T-cell (primary cell): ENCODE results near the gene CD274. TPM values are rescaled to one million over a fixed set of nuclear protein-coding genes. Genes with fewer than 3 reads are reported as not detected.
"Not testable (repeated sequence)": the region's sequence is repeated elsewhere in the genome, so short reads cannot be mapped to it uniquely, and the experiment has no call there.

Experiments
- ATAC-seq, 4 experiments: fragments of 200-7000 bp in 3 of 4; fragments of 150-1000 bp in 1 of 4; cut with Tn5 transposase; replicated peaks in 1 of 4; 1 replicate in 3 of 4; 2 replicates in 1 of 4; pipeline ENCODE4 v1.10.0; 2021; ENCODE audit warnings: moderate library complexity in 3 of 4, mild to moderate bottlenecking in 2 of 4, moderate number of reproducible peaks in 1 of 4
- CTCF ChIA-PET, 2 donors: fragments of 300-600 bp; sonication (Branson Sonifier 250); formaldehyde crosslinking; loops; one replicate each; lab custom pipeline; 2022; ENCODE audit warnings: antibody characterized with exemption in 2 of 2; lab: Charles Lee
- POLR2A ChIA-PET, 2 donors: fragments of 300-600 bp; sonication (Branson Sonifier 250); formaldehyde crosslinking; loops; one replicate each; lab custom pipeline; 2022; ENCODE audit warnings: antibody characterized with exemption in 2 of 2; lab: Charles Lee
- DNase-seq, 35 experiments: peaks; one replicate each; pipeline versions ENCODE4 v3.0.0 to v3.0.0-alpha.2; 2013 to 2023
- H3K27ac ChIP-seq: one replicate; pipeline ENCODE4 v1.5.1; 2013; ENCODE audit warnings: low read length
- H3K27me3 ChIP-seq, 2 experiments: replicated peaks in 1 of 2; 1 replicate in 1 of 2; 2 replicates in 1 of 2; pipeline versions ENCODE4 v1.6.1 to v1.7.0; 2013; ENCODE audit warnings: low read length in 1 of 2, mixed read lengths in 1 of 2; ENCODE audit not compliant: control insufficient read depth in 2 of 2, insufficient read depth in 2 of 2; ENCODE audit errors: extremely low read depth in 1 of 2
- H3K36me3 ChIP-seq, 2 donors: 1 replicate in 1 of 2; 2 replicates in 1 of 2; pipeline versions ENCODE4 v1.6.1 to v1.7.0; 2013; ENCODE audit warnings: low read length in 1 of 2; ENCODE audit not compliant: control insufficient read depth in 2 of 2, insufficient read depth in 1 of 2; ENCODE audit errors: extremely low read depth in 1 of 2
- H3K4me1 ChIP-seq, 2 experiments: 1 replicate in 1 of 2; 2 replicates in 1 of 2; pipeline versions ENCODE4 v1.6.1 to v1.7.0; 2013; ENCODE audit warnings: low read length in 2 of 2, mixed read lengths in 1 of 2; ENCODE audit not compliant: insufficient read depth in 2 of 2, control insufficient read depth in 1 of 2; ENCODE audit errors: extremely low read depth in 1 of 2
- H3K4me3 ChIP-seq, 2 donors: 1 replicate in 1 of 2; 2 replicates in 1 of 2; pipeline versions ENCODE4 v1.5.1 to v1.7.0; 2013; ENCODE audit warnings: mild to moderate bottlenecking in 2 of 2, low read length in 1 of 2, moderate library complexity in 1 of 2; ENCODE audit not compliant: control insufficient read depth in 1 of 2; ENCODE audit errors: extremely low read depth in 1 of 2
- H3K9me3 ChIP-seq: 2 replicates; pipeline ENCODE4 v1.7.0; 2013
- H3K27ac Mint-ChIP-seq, 2 donors: one replicate each; pipeline ENCODE4 v1.8.0; 2020 to 2021; ENCODE audit warnings: mild to moderate bottlenecking in 2 of 2, mixed read lengths in 2 of 2
- H3K27me3 Mint-ChIP-seq, 2 donors: one replicate each; pipeline ENCODE4 v1.8.0; 2021 to 2022; ENCODE audit warnings: mixed read lengths in 2 of 2
- H3K36me3 Mint-ChIP-seq: one replicate; pipeline ENCODE4 v1.8.0; 2021; ENCODE audit warnings: mixed read lengths
- H3K4me1 Mint-ChIP-seq, 3 donors: one replicate each; pipeline ENCODE4 v1.8.0; 2020 to 2022; ENCODE audit warnings: mixed read lengths in 3 of 3, mild to moderate bottlenecking in 1 of 3
- H3K4me3 Mint-ChIP-seq, 3 donors: one replicate each; pipeline ENCODE4 v1.8.0; 2020 to 2022; ENCODE audit warnings: mild to moderate bottlenecking in 3 of 3, mixed read lengths in 3 of 3, moderate library complexity in 3 of 3
- H3K9me3 Mint-ChIP-seq, 3 donors: one replicate each; pipeline ENCODE4 v1.8.0; 2020 to 2022; ENCODE audit warnings: mixed read lengths in 3 of 3
- WGBS: methylation state at CpG from one replicate; pipeline ENCODE4 v1.1.5; 2013; ENCODE audit warnings: missing lambda C conversion rate; ENCODE audit not compliant: insufficient coverage; 5-methylcytosine and 5-hydroxymethylcytosine counted together
- total RNA-seq, 35 experiments: library from RNA in 6 of 35; stranded (reverse) in 6 of 35; fragments of 120-200 nt in 1 of 35; gene quantifications; one replicate each; pipeline versions ENCODE4 v1.2.1 to v1.2.4 and lab custom pipeline; 2013 to 2026

CD274 gene
- total RNA-seq, 5 donors from 2014 or later (not counting 1 experiment from before 2014, with no cell fraction given) = 6.6 to 11.4 (median 7.2) TPM

- WGBS = 100% methylated on average over 7 of the region's 10 CpGs
- H3K9me3 ChIP-seq = no peaks in the 10 kb centered on the region
- H3K27ac ChIP-seq = no peak overlapping the region
- H3K4me1 Mint-ChIP-seq = peaks cover 0 to 3% (median under 1%) of the 10 kb centered on the region in 3 donors
- no peaks in the 10 kb centered on the region for H3K4me1 ChIP-seq
- H3K4me3 ChIP-seq = no peak overlapping the region
- H3K36me3 ChIP-seq = peaks cover 3 to 34% of the 10 kb centered on the region in 2 donors
- CTCF ChIA-PET = interaction anchor here (0.7 to 2.7 kb wide), 2 partner anchors 114 to 244 kb away, joined by 3 to 8 read pairs; partner anchors contain the start of gene INSL6 (in 1 of the 2)
- POLR2A ChIA-PET = no interaction called here
- peaks cover 31% of the 10 kb centered on the region for H3K36me3 Mint-ChIP-seq
- no peak overlapping the region for H3K4me3 Mint-ChIP-seq
- no peaks in the 10 kb centered on the region for H3K27me3 Mint-ChIP-seq
- H3K27ac Mint-ChIP-seq = no peak overlapping the region
- no peak for DNase-seq
- H3K9me3 Mint-ChIP-seq = no peaks in the 10 kb centered on the region
- no peak for ATAC-seq
- no peaks in the 10 kb centered on the region for H3K27me3 ChIP-seq
Measured at GRCh38 chr9:5429873-5430564, 20.3 kb upstream of the CD274 start.

- peaks cover 0 to 10% (median 6%) of the 10 kb centered on the region in 3 donors for H3K4me1 Mint-ChIP-seq
- H3K36me3 Mint-ChIP-seq = peaks cover 37% of the 10 kb centered on the region
- no peaks in the 10 kb centered on the region for H3K9me3 ChIP-seq
- no peaks in the 10 kb centered on the region for H3K27me3 ChIP-seq
- H3K4me3 ChIP-seq = no peak overlapping the region
- H3K27ac ChIP-seq = no peak overlapping the region
- peaks cover 3 to 41% of the 10 kb centered on the region in 2 donors for H3K36me3 ChIP-seq
- ATAC-seq (no peak), DNase-seq (no peak)
- ChIA-PET POLR2A (no interaction called here), CTCF (interaction anchor here in 1 of 2 donors (0.7 kb wide), 1 partner anchor 113 kb away, joined by 3 read pairs; no protein-coding TSS in a partner anchor)
- WGBS = 95% methylated on average over 3 of the region's 3 CpGs
- no peaks in the 10 kb centered on the region for H3K27me3 Mint-ChIP-seq
- no peak overlapping the region for H3K27ac Mint-ChIP-seq
- peaks cover 0 to 2% of the 10 kb centered on the region in 2 experiments for H3K4me1 ChIP-seq
- H3K9me3 Mint-ChIP-seq = no peaks in the 10 kb centered on the region
- H3K4me3 Mint-ChIP-seq = no peak overlapping the region
Measured at GRCh38 chr9:5430912-5431311, 19.4 kb upstream of the CD274 start.

GRCh38 chr9:5432890-5433289 is 17.5 kb upstream of the CD274 start:
- 97% methylated on average over 18 of the region's 24 CpGs for WGBS
- H3K4me1 ChIP-seq = peaks cover 10 to 11% of the 10 kb centered on the region in 2 experiments

GRCh38 chr9:5433328-5433727 is 17.0 kb upstream of the CD274 start:
- H3K9me3 ChIP-seq, H3K27ac ChIP-seq, H3K4me3 Mint-ChIP-seq, POLR2A ChIA-PET, DNase-seq, H3K27me3 Mint-ChIP-seq, H3K9me3 Mint-ChIP-seq, CTCF ChIA-PET, H3K27ac Mint-ChIP-seq, ATAC-seq, H3K4me3 ChIP-seq, H3K27me3 ChIP-seq: not testable (repeated sequence)
- Mint-ChIP-seq H3K4me1 (peaks cover 22 to 32% (median 28%) of the 10 kb centered on the region in 3 donors), H3K36me3 (peaks cover 43% of the 10 kb centered on the region)
- WGBS = 97% methylated on average over 23 of the region's 26 CpGs
- Histone ChIP-seq H3K4me1 (peaks cover 14 to 15% of the 10 kb centered on the region in 2 experiments), H3K36me3 (peaks cover 0 to 38% of the 10 kb centered on the region in 2 donors)

More at GRCh38 chr9:5432890-5433289, 17.5 kb upstream of the CD274 start:
- H3K4me1 Mint-ChIP-seq = peaks cover 18 to 27% (median 24%) of the 10 kb centered on the region in 3 donors
- H3K36me3 Mint-ChIP-seq = peaks cover 43% of the 10 kb centered on the region
- H3K4me3 Mint-ChIP-seq, H3K27ac Mint-ChIP-seq, H3K9me3 ChIP-seq, H3K27me3 ChIP-seq, POLR2A ChIA-PET, DNase-seq, CTCF ChIA-PET, H3K27ac ChIP-seq, H3K9me3 Mint-ChIP-seq, ATAC-seq, H3K27me3 Mint-ChIP-seq, H3K4me3 ChIP-seq: not testable (repeated sequence)
- peaks cover 0 to 40% of the 10 kb centered on the region in 2 donors for H3K36me3 ChIP-seq

GRCh38 chr9:5433841-5434810 is 16.2 kb upstream of the CD274 start:
- H3K4me3 ChIP-seq, DNase-seq, H3K27me3 ChIP-seq, ATAC-seq, H3K27me3 Mint-ChIP-seq, H3K27ac ChIP-seq, H3K4me3 Mint-ChIP-seq, H3K9me3 ChIP-seq, H3K9me3 Mint-ChIP-seq, POLR2A ChIA-PET, H3K27ac Mint-ChIP-seq: not testable (repeated sequence)
- peaks cover 15 to 22% of the 10 kb centered on the region in 2 experiments for H3K4me1 ChIP-seq
- peaks cover 0 to 35% of the 10 kb centered on the region in 2 donors for H3K36me3 ChIP-seq
- CTCF ChIA-PET = interaction anchor here in 1 of 2 donors (0.7 kb wide), 1 partner anchor 245 kb away, joined by 5 read pairs; no protein-coding TSS in a partner anchor
- Mint-ChIP-seq H3K36me3 (peaks cover 40% of the 10 kb centered on the region), H3K4me1 (peaks cover 28 to 39% (median 35%) of the 10 kb centered on the region in 3 donors)
- 96% methylated on average over 24 of the region's 65 CpGs for WGBS

- Mint-ChIP-seq H3K27ac (peak overlapping the region in 1 of 2 donors; percentile 99), H3K27me3 (no peaks in the 10 kb centered on the region), H3K9me3 (no peaks in the 10 kb centered on the region), H3K4me1 (peaks cover 28 to 37% (median 35%) of the 10 kb centered on the region in 3 donors), H3K36me3 (peaks cover 32% of the 10 kb centered on the region), H3K4me3 (peak overlapping the region in 2 of 3 donors; percentile 9 to 89)
- ATAC-seq (no peak), DNase-seq (no peak)
- Histone ChIP-seq H3K4me1 (peaks cover 15 to 22% of the 10 kb centered on the region in 2 experiments), H3K27ac (no peak overlapping the region), H3K27me3 (no peaks in the 10 kb centered on the region), H3K9me3 (no peaks in the 10 kb centered on the region), H3K4me3 (no peak overlapping the region), H3K36me3 (peaks cover 0 to 18% of the 10 kb centered on the region in 2 donors)
- ChIA-PET CTCF (interaction anchor here in 1 of 2 donors (5.9 kb wide), 1 partner anchor 14 kb away, joined by 47 read pairs; the partner anchor contains the start of gene CD274), POLR2A (no interaction called here)
- WGBS = 71% methylated on average over 2 of the region's 3 CpGs
Measured at GRCh38 chr9:5435912-5436311, 14.4 kb upstream of the CD274 start.
